NCI-H524 (cell line): ENCODE data around the gene APBA2.
"Not testable (repeated sequence)": the region's sequence is repeated elsewhere in the genome, so short reads cannot be mapped to it uniquely, and the experiment has no call there.

Experiments used
- DNase-seq, 2 experiments: peaks; one replicate each; lab custom pipeline; 2025; lab: John Stamatoyannopoulos, UW

APBA2 gene

DNA sequence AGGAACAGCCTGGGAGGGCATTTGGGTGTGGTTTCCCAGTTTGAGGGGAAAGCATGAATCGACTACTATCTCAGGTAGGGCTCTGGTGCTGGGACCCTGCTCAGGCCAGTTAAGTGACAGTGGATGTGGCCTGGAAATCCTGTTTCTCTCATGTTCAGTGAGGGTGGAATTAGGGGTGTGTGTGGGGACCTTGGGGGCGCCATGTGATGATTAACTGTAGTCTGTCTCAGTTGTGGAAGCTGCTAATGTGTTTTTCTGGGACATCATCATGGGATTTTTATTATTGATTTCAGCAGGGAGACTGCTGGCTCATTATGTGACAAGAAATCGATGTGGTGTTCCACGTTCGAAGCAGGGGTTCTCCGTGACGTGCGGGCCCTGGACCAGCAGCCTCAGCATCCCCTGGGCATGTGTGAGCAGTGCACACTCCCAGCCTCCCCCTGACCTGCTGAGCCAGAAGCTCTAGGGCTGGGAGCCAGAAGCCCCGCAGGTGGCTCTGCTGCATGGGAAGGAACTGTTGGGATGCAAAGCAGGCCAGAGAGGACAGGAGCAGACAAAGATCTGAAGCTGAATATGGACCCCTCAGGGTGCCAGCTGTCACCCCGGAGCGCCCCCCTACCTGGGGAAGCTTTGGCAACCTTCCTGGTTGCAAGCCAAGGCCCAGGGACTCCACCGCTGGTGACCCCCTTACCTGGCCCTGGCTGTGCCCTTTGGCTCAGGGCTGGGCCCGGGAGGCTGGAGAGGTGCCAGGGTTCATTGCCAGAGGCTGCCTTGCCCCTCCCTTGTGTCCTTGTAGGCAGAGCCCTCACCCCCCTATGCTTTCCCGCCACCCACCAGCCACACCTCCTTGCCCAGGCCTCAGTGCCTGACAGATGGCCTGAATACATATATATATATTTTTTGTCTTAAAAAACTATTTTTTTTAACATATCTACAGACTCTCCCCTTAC, 149.8 kb downstream of the APBA2 start:
- DNase-seq, result no peak

DNA sequence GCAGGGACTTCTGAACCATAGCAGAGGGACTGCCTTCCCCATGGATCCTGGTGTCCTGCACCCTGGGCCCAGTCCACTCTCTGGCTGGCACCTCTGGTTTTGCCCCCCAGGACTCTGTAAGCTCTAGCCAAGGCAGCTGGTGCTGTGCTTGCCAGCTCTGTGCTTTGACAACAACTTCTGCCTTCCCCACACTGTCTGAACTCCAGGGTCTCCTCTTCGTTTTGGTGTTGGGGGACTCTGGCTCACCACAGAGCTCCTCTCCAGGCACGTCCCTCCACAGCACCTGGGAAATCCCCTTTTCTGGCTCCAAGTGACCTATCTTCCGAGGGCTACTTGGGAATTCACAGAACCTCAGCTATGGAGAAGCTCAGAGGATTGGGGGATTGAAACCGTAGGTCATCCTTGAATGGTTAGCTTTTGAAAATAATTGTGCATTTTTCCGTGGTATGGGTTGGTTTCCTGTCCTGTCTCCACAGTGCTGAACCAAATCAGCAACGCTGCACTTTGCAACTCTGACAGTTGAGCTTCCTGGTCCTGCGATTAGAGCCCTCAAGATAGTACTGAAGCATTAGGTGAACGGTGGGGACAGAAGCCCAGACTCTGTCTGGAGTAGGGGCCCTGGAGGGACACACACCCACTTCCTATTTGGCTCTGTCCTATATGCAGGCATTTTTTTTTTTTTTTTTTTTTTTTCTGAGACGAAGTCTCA, 152.4 kb downstream of the APBA2 start:
- DNase-seq, result no peak

DNA sequence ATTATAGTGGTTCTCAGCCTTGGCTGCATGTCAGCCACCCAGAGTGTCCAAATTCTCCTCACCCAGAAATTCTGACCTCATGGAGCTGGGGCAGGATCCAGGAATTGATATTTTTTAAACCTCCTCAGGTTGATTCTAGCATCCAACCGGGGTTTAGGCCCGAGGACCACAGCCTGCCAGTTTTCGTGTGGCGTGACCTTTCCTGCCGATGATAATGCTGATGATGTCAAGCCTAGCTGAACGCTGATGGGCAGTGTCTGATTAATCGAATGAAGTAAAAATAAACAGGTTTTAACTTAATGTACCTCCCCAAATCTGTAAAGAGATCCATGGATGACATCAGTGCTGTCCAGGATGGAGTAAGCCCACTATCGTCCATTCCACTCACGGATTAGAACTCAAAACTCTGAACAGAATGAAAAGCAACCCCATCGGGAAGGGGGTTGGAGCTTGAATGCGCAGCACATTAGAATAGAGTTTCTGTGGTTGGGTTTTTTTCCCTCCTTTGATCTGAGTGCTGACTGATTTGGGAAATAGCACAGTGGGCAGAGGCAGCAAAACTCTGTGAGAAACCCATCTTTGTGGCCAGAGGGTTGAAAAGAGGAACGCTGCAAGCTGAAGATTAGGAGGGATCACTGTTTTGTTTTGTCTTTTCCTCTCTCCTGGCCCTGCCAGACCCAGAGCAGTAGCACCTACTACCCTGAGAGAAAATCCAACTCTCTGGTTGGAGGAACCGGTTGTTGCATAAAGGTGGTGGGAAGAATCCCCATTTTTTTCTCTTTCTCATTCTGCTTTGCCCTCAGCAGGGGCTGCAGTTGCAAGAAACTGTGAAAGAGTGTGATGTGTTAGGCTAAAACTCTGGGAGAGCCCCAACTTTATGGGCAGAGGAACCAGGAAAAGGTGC, 153.9 kb downstream of the APBA2 start:
- no peak for DNase-seq

DNA sequence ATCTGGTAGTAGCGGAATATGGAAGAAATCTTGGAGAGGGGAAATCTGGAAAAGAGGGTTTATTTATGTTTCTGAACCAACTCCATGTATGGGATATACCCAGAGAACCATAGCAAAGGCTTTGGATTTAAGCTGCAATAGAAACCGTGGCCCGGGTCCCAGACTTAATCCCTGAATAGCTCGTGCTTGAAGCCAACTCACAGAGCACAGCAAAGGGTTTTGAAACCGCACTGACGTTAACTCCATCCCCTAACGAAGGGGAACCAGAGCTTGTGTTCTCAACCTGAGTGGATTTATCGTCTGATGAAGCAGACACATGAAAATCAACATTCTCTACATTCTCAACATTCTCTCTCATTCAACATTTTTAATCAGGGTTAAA, 154.6 kb downstream of the APBA2 start:
- no peak for DNase-seq

DNA sequence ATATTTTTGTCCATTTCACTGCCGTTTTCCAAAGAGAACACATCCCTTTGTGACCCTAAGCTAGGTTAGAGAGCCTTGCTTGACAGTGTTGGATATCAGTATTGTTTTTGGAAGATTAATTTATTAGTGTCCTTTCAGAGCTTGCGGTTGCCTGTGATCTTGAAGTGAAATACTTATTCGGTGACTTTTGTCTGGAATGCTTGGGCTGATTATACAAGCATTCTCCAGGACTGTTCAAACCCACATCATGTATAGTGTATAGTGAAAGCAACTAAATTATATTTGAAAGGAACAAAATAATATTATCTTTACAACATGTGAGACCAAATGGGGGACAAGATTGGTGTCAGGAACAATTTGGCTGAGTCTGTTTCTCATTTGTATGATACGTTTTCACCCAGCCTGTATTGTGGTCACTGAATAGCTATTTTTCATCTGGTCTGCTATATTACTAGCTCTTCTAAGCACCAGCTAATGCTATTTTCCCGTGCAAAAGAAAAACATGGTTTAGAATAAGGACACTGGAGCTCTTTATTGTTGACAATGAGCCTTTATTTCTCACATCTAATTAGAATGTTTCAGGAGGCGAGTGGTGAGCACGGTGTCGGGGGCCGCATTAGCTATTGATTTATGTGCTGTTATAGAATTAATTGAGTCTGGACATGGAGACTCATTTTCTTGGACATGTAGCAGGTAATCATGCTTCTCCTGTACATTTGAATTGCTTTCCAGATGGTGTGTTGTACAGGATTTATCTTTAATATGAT, 158.1 kb downstream of the APBA2 start:
- DNase-seq, result peak in 1 of 2 experiments; percentile 14

DNA sequence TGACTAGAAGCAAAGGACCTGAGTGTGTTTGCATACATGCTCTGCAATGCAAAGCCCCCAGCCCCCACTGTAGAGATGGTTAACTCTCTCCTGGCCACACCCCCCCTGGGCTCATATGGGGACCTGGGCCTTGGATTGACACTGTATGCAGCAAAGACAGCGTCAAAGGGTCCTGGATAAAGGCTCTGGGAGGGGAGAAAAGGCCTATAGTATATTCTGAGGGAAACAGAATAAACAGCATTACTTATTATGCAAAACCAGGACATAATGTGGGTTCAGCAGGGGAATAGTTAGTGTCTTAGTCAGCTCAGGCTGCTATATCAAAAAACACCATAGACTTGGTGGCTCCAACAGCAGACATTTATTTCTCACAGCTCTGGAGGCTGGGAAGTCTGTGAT, 158.7 kb downstream of the APBA2 start:
- DNase-seq, result no peak

DNA sequence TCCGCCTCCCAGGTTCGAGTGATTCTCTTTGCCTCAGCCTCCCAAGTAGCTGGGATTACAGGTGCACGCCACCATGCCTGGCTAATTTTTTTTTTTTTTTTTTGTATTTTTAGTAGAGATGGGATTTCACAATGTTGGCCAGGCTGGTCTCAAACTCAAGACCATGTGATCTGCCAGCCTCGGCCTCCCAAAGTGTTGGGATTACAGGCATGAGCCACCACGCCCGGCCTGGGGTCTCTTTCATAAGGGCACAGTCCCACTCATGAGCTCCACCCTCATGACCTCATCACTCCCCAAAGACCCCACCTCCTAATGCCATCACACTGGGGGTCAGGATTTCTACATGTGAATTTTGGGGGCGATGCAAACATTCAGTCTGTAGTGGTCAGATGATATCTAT, 159.4 kb downstream of the APBA2 start:
- not testable (repeated sequence) for DNase-seq

DNA sequence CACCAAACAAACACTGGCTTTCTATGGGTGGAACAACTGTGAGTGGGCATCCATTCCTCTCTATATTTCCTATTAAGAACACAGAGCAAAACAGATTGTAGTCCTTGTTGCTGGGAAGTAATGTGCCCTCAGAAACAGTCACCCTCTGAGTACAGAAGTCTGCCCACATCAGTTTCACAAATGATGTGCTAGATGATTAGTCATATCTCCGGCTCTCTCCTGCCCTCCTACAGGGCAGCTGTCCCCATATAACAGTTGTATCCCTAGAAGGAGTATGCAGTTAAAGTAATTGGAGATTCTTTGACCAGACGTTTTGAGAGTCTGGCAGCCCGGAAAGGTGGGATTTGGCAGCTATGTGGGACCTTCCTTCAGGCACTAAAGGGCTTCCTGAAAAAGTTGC, 159.9 kb downstream of the APBA2 start:
- no peak for DNase-seq

DNA sequence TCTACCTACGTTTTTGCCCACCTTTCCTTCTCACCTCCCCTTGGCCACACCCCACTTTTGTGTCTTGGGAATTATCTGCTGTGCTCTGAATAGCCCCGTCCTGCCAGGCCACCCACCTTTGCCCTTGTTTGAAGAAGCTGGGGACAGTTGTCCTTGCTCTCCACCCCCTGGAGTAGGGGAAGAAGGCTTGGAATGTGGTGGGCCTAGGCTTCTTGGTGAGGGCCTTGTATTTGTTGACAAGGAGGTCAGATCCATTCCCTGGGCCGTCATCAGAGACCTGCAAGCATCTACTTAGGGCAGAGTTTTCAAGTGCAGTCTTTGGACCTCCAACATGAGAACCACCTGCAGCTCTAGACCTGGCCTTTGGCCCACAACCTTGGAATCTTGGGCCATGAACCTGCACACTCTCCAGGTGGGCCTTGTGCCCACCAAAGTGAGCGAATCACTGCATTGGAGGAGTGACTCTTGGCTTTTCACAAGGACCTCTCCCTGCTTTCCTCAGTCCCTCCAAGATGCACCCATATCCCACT, 160.6 kb downstream of the APBA2 start:
- no peak for DNase-seq

DNA sequence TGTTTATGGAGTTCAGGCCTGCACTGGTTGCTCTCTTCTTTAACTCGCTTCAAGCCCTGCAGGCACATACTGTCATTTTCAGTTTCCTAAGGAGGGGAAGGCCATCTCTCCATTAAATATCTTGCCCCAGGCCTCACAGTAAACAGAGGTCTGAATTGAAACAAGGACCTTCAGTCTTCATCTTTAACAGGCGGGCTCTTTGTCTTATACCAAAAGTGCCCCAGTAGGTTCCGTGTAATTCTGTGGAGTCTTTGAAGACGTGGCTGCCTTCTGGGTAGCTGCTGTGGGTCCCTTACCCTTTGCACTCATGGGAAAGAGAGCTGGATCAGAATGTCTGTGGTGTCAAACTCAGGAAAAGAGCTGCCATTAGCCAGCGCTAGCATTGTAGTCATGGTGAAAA, 161.2 kb downstream of the APBA2 start:
- DNase-seq, result no peak

DNA sequence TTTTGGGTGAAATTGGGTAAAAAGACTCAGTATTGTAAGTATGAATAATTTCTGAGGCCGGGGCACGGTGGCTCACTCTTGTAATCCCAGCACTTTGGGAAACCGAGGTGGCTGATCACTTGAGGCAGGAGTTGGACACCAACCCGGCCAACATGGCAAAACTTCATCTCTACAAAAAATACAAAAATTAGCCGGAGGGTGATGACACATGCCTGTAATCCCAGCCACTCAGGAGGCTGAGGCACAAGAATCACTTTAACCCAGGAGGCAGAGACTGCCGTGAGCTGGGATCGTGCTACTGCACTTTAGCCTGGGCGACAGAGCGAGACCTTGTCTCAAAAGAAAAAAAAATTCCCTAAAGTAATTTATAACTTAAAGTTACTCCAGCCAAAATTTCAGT, 162.2 kb downstream of the APBA2 start:
- no peak for DNase-seq

DNA sequence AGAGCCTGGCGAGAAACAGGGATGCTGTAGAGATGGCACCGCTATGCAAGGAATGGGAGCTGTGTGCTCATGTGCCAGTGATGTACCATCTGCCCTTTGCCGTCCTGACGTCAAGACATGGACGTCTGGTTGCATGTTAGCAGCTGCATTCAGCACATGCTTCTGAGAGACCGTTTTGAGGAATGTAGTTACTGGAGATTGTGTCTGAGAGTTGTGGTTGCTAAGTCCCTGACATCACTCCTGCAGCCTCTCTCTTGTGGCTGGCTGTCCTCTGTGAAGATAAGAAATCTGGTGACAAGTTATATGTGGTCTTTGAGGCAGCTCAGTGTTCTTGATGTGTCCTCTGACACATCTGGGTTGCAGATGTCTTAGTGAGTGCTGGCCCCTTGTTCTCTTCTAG, 165.1 kb downstream of the APBA2 start:
- DNase-seq, result no peak

DNA sequence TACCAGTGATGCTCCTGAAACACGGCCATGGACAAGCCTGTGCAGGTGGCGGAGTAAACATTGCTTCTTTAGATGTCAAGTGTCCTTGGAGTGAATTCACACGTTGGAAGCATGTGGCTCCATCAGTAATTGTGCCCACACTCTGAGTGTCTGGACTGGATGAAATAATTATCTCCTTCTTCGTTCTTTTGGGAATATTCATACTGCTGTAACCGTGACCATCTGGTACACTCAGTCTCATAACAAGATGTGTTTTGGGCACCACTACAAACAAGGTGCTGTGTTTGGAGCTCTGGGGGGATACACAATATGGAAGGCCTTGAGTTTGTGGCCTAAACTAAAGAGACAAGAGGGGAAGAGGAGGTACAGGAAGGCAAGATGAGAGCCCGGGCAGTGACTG, 165.6 kb downstream of the APBA2 start:
- peak in 1 of 2 experiments; percentile 39 for DNase-seq

DNA sequence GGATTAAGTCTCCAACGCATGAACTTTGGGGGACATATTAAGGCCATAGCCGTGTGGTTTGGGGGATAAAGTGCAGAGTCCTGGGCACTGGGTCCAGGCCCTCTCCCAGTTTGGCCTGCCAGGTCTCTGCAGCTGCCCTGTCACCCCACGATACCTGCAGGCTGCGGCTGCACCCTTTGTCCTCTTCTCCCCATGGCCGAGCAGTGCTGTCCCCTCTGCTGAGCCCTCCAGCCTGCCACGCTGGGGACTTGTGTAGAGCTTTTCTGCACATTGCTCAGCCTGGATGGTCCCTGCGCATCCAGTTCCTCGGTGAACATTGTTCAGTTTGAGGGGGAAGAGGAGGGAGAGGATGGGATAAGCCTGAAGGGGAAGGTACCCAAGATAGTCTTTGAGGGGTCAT, 167.2 kb downstream of the APBA2 start:
- DNase-seq, result no peak

DNA sequence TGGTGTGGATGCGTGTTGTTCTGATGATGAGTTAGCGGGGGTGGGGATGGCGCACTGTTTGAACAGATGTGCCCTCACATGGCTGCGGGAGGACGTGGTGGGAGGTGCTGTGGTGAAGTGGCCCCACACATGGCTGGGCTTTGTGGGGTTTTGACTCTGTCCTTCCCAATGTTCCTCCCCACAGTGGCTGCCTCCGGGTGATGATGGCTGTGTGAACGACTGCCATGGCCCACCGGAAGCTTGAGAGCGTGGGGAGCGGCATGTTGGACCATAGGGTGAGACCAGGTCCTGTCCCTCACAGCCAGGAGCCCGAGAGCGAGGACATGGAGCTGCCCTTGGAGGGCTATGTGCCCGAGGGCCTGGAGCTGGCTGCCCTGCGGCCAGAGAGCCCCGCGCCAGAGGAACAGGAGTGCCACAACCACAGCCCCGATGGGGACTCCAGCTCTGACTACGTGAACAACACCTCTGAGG, 167.9 kb downstream of the APBA2 start:
- DNase-seq, result no peak

DNA sequence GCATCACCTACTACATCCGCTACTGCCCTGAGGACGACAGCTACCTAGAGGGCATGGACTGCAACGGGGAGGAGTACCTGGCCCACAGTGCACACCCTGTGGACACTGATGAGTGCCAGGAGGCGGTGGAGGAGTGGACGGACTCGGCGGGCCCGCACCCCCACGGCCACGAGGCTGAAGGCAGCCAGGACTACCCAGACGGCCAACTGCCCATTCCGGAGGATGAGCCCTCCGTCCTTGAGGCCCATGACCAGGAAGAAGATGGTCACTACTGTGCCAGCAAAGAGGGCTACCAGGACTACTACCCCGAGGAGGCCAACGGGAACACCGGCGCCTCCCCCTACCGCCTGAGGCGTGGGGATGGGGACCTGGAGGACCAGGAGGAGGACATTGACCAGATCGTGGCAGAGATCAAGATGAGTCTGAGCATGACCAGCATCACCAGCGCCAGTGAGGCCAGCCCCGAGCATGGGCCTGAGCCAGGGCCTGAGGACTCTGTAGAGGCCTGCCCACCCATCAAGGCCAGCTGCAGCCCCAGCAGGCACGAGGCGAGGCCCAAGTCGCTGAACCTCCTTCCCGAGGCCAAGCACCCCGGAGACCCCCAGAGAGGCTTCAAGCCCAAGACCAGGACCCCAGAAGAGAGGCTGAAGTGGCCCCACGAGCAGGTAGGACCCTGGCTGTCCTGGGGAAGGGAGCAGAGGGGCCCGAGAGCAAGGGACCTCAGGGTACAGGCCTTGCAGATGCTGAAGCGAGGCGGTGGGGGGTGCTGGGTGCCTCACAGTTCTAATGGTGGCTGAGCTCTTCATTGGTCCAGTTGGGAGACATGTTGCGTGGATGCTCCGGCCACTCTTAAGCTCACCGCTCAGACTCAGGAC, 168.6 kb downstream of the APBA2 start:
- no peak for DNase-seq

DNA sequence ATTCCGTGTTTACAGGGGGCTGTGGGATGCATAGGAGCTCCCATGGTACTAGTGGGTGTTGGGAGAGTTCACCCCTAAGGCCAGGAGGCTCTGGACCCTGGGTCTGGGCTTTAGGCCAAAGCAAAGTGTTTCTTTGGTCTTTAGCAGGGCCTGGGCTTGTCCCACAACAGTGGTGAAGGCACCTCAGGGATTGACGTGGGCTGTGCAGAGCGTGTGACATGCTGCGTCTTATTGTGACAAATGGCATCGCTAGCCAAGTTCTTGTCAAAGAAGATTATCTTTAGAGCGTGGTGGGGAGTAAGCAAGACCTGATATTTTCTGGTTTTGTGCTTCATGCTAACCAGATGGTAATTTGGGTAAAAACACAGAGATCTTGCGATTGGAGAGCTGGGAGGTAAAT, 170.1 kb downstream of the APBA2 start:
- DNase-seq, result no peak

DNA sequence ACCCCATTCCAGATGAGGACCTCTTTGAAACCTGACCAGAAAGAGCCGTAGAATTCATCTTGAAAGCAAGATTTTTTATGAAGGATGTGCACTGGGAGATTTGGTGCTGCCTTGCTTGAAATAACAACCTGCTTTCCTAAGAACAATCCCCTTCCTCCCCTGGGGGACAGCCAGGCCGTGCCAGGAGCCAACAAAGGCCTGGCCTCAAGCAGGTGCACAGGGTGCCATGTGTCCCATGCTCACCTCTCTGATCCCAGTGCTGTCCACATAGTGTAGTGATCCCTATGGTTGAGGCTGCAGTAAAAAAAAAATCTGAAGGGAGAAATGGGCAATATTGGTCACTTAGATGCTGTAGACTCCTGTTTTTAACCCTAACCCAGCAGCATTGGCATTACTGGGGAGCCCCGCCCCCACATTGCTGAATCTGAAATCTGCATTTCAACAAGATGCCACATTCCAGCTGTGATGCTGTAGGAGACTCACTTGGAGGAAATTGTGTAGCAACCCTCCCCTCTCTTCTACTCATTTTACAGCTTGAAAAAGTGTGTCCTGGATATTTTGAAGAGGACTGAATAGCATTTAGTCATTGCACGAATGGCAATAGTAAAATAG, 171.2 kb downstream of the APBA2 start:
- no peak for DNase-seq

DNA sequence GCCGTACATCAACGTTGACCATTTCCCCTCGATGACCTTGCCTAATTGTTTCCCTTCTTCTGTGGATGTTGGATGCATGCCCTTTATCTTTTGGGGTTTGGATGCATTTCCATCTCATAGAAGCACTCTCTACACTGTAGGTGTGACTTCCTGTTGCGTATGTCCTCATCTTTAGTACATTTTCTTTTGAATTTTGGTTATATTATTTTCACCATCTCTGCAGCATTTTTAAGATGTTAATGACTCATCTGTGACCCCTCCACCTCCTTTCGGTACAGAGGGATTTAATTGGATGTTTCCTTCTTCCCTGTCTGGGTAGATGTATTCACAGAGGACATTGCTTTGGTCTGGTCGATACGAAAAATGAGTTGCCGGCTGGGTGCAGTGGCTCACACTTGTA, 172.1 kb downstream of the APBA2 start:
- DNase-seq, result no peak
